ENCODE measurements around the gene GAD2. TPM values are rescaled to one million over a fixed set of nuclear protein-coding genes. Genes with fewer than 3 reads are reported as not detected.

Gene GAD2
- polyA plus RNA-seq, 1 of the 3 experiments (the other 2 are of a cell fraction): not detected

GRCh38 chr10:26331371-26331770 lies 114.8 kb downstream of the GAD2 start (continued):
- no peak for TF ChIP-seq CTCF (IDR thresholded peaks at IDR 0.05)
- TF ChIP-seq PBX3 (IDR thresholded peaks at IDR 0.05): no peak
- no peak for TF ChIP-seq MAX (IDR thresholded peaks at IDR 0.05; ENCODE audit: low read depth)

- no peaks in the 10 kb centered on the region for H4K20me1 ChIP-seq (ENCODE audit: insufficient read depth)
These were observed 117.8 kb downstream of the GAD2 start for GRCh38 chr10:26334232-26334931.

More at GRCh38 chr10:26334232-26334931, 117.8 kb downstream of the GAD2 start:
- Histone ChIP-seq H3F3A (replicated peaks; ENCODE audit: insufficient read depth) (no peaks in the 10 kb centered on the region), H3K27me3 (ENCODE audit: insufficient read depth) (no peaks in the 10 kb centered on the region), H3K36me3 (replicated peaks in 1 of 2; ENCODE audit: control insufficient read depth in 1 of 2, insufficient read depth in 2 of 2, low read length in 1 of 2) (no peaks in the 10 kb centered on the region), H3K9me2 (no peaks in the 10 kb centered on the region), H3K4me1 (ENCODE audit: control insufficient read depth in 1 of 2, insufficient read depth in 2 of 2, low read depth in 1 of 2, low read length in 1 of 2) (peaks cover 0 to 3% of the 10 kb centered on the region in 2 experiments; a peak in 1 of 4 replicates), H2AFZ (ENCODE audit: low read depth) (no peak overlapping the region), H3K4me2 (no peak overlapping the region), H3K27ac (ENCODE audit: low read depth in 2 of 2, low read length in 1 of 2) (no peak overlapping the region), H3K4me3 (ENCODE audit: low read depth in 2 of 2, low read length in 1 of 2) (no peak overlapping the region), H3K79me2 (ENCODE audit: insufficient read depth) (no peaks in the 10 kb centered on the region), H3K9ac (no peak overlapping the region), H3K9me3 (no peaks in the 10 kb centered on the region)
- TF ChIP-seq TAF1 (IDR thresholded peaks at IDR 0.05; ENCODE audit: borderline replicate concordance, low read depth, low read length) (no peak), EP300 (IDR thresholded peaks at IDR 0.05; ENCODE audit: borderline replicate concordance in 1 of 2, low read depth in 1 of 2, low read length in 1 of 2) (no peak), GABPA (IDR thresholded peaks at IDR 0.05; ENCODE audit: low read depth) (no peak), USF2 (IDR thresholded peaks at IDR 0.05; ENCODE audit: borderline replicate concordance, low read depth, low read length) (no peak), CTCF (IDR thresholded peaks at IDR 0.05) (no peak), SIN3A (IDR thresholded peaks at IDR 0.05; ENCODE audit: borderline replicate concordance, low read depth, low read length) (no peak), TEAD4 (IDR thresholded peaks at IDR 0.05; ENCODE audit: borderline replicate concordance, insufficient read depth) (no peak), ELF1 (IDR thresholded peaks at IDR 0.05) (no peak)
- 4% methylated on average over 4 of the region's 4 CpGs for WGBS (ENCODE audit: low lambda C conversion rate)
- ChIA-PET CTCF (interaction anchor here (0.5 to 3.5 kb wide), 5 partner anchors 25 to 221 kb away, joined by 3 to 31 read pairs (median 3); no protein-coding TSS in a partner anchor), POLR2A (no interaction called here)
- DNase-seq: no peak
